GM12878 (cell line): ENCODE results near the gene XPO1. TPM values are rescaled to one million over a fixed set of nuclear protein-coding genes. Genes with fewer than 3 reads are reported as not detected.
A peak's percentile ranks its signal among the peaks of the same experiment; 100 is the strongest.

Source experiments
- ATF2 ChIP-seq: IDR thresholded peaks from 2 replicates; pipeline ENCODE4 v1.6.1; 2012; ENCODE audit warnings: low read length, inconsistent platforms
- ATF7 ChIP-seq: fragments of 450-650 bp; IDR thresholded peaks from 2 replicates; pipeline ENCODE4 v1.6.1; 2016; ENCODE audit warnings: low read depth, mild to moderate bottlenecking
- CBX5 ChIP-seq: sonication (generic); IDR thresholded peaks from 2 replicates; pipeline ENCODE4 v1.6.1; 2016; ENCODE audit warnings: low read depth, moderate library complexity, mild to moderate bottlenecking, inconsistent platforms
- CREM ChIP-seq: IDR thresholded peaks from 2 replicates; pipeline ENCODE4 v1.6.1; 2014; ENCODE audit warnings: antibody characterized with exemption, low read depth
- KDM1A ChIP-seq: fragments of 200-600 bp; sonication (generic); IDR thresholded peaks from 2 replicates; pipeline ENCODE4 v1.6.1; 2016; ENCODE audit warnings: borderline replicate concordance
- KLF5 ChIP-seq: fragments of 450-650 bp; IDR thresholded peaks from 2 replicates; pipeline ENCODE4 v1.6.1; 2014; ENCODE audit warnings: mild to moderate bottlenecking; ENCODE audit not compliant: partially characterized antibody
- MTA2 ChIP-seq: fragments of 450-650 bp; IDR thresholded peaks from 2 replicates; pipeline ENCODE4 v1.6.1; 2016; ENCODE audit warnings: low read depth, mild to moderate bottlenecking, moderate library complexity
- MYB ChIP-seq: fragments of 150-350 bp; IDR thresholded peaks from 2 replicates; pipeline ENCODE4 v1.6.1; 2014; ENCODE audit warnings: mild to moderate bottlenecking, low read depth, low read length, borderline replicate concordance
- NFIC ChIP-seq: IDR thresholded peaks from 2 replicates; pipeline ENCODE4 v1.6.1; 2012; ENCODE audit warnings: low read depth, mild to moderate bottlenecking, inconsistent platforms, low read length, moderate library complexity
- NFYA ChIP-seq: IDR thresholded peaks from 2 replicates; pipeline ENCODE4 v1.6.1; 2011; ENCODE audit warnings: low read depth, mild to moderate bottlenecking, low read length, improper control_type of control experiment, borderline replicate concordance
- NR2C1 ChIP-seq: fragments of 450-650 bp; IDR thresholded peaks from 2 replicates; pipeline ENCODE4 v1.6.1; 2017; ENCODE audit warnings: antibody characterized with exemption, mild to moderate bottlenecking, moderate library complexity
- NRF1 ChIP-seq: conservative IDR thresholded peaks from 2 replicates; pipeline ENCODE4 v1.6.1; 2011; ENCODE audit warnings: mild to moderate bottlenecking, low read depth, low read length, improper control_type of control experiment
- PAX8 ChIP-seq: fragments of 450-650 bp; IDR thresholded peaks from 2 replicates; pipeline ENCODE4 v1.6.1; 2017; ENCODE audit warnings: mild to moderate bottlenecking, moderate library complexity
- RAD21 ChIP-seq: IDR thresholded peaks from 2 replicates; pipeline ENCODE4 v1.6.1; 2011; ENCODE audit warnings: mild to moderate bottlenecking, low read depth, low read length, moderate library complexity; ENCODE audit not compliant: insufficient read depth
- RUNX3 ChIP-seq: IDR thresholded peaks from 2 replicates; pipeline ENCODE4 v1.6.1; 2012; ENCODE audit warnings: low read length, inconsistent platforms
- SREBF1 ChIP-seq: IDR thresholded peaks from 2 replicates; pipeline ENCODE4 v1.6.1; 2012; ENCODE audit warnings: mild to moderate bottlenecking, low read length
- SUPT20H ChIP-seq: IDR thresholded peaks from 2 replicates; pipeline ENCODE4 v1.6.1; 2011; ENCODE audit warnings: low read depth, mild to moderate bottlenecking, low read length, moderate library complexity, borderline replicate concordance; ENCODE audit not compliant: control insufficient read depth
- SUZ12 ChIP-seq: fragments of 200-600 bp; sonication (generic); IDR thresholded peaks from one replicate; pipeline ENCODE4 v1.6.1; 2018; ENCODE audit warnings: antibody characterized with exemption, mild to moderate bottlenecking; ENCODE audit not compliant: unreplicated experiment
- polyA plus RNA-seq, 11 experiments: library from polyadenylated mRNA; depleted of rRNA in 4 of 11; unstranded in 6 of 11; stranded (reverse) in 5 of 11; fragments of >200 nt; fragmentation: Nextera tagmentation in 4 of 11; fragmentation: Illumina TruSeq in 1 of 11; extraction: Ambion mirVana in 4 of 11; extraction: Trizol in 1 of 11; gene quantifications; 1 replicate in 1 of 11; 2 replicates in 10 of 11; pipeline versions ENCODE4 v1.2.1 to v1.2.3, GENCODE V29; 2011 to 2016; ENCODE audit warnings: inconsistent platforms in 2 of 11, missing spikeins in 2 of 11, low read depth in 1 of 11
- total RNA-seq, 4 experiments: library from RNA; depleted of rRNA in 3 of 4; stranded (reverse); fragments of >200 nt in 3 of 4; fragmentation: Illumina TruSeq in 1 of 4; extraction: Trizol in 1 of 4; gene quantifications; 2 replicates each; pipeline versions ENCODE4 v1.2.1 to v1.2.3, GENCODE V29; 2013 to 2021
- TF ChIP-seq, protein P1 (sequence below): fragments of 450-650 bp; IDR thresholded peaks from 2 replicates; pipeline ENCODE4 v1.6.1; 2016; ENCODE audit warnings: mild to moderate bottlenecking
- TF ChIP-seq, protein P2 (sequence below): IDR thresholded peaks from 2 replicates; pipeline ENCODE4 v1.6.1; 2011; ENCODE audit warnings: low read depth, mild to moderate bottlenecking, low read length, moderate library complexity, borderline replicate concordance; ENCODE audit errors: extremely low read depth
- TF ChIP-seq, protein P3 (sequence below): IDR thresholded peaks from 2 replicates; pipeline ENCODE4 v1.6.1; 2011; ENCODE audit warnings: mild to moderate bottlenecking, low read depth, low read length, moderate library complexity; ENCODE audit not compliant: insufficient replicate concordance

XPO1 gene
- total and polyA plus RNA-seq, 10 of the 15 experiments (the other 5 are each of a cell fraction or from before 2014, with no cell fraction given) = 57.3 to 216 (median 153) TPM

- TF ChIP-seq CBX5 = no peak
- TF ChIP-seq PAX8 = no peak
- TF ChIP-seq, protein P1, sequence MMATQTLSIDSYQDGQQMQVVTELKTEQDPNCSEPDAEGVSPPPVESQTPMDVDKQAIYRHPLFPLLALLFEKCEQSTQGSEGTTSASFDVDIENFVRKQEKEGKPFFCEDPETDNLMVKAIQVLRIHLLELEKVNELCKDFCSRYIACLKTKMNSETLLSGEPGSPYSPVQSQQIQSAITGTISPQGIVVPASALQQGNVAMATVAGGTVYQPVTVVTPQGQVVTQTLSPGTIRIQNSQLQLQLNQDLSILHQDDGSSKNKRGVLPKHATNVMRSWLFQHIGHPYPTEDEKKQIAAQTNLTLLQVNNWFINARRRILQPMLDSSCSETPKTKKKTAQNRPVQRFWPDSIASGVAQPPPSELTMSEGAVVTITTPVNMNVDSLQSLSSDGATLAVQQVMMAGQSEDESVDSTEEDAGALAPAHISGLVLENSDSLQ = peak; percentile 92
- peak; percentile 70 for TF ChIP-seq ATF7
- no peak for TF ChIP-seq MTA2
- 0 out of 2 replicates have a peak, but pooled peaks have one; percentile 26 for TF ChIP-seq NFIC
- no peak for TF ChIP-seq SREBF1
- no peak for TF ChIP-seq SUZ12
- TF ChIP-seq NFYA = no peak
- peak; percentile 27; the same call in 1 of the 2 replicates for TF ChIP-seq RUNX3
- peak; percentile 46; the same call in 1 of the 2 replicates for TF ChIP-seq ATF2
- no peak for TF ChIP-seq NR2C1
- TF ChIP-seq SUPT20H = no peak
- TF ChIP-seq KDM1A = no peak
- no peak for TF ChIP-seq KLF5
- TF ChIP-seq, protein P2, sequence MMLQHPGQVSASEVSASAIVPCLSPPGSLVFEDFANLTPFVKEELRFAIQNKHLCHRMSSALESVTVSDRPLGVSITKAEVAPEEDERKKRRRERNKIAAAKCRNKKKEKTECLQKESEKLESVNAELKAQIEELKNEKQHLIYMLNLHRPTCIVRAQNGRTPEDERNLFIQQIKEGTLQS = no peak
- no peak for TF ChIP-seq CREM
- TF ChIP-seq MYB = no peak
- TF ChIP-seq RAD21 = no peak
- TF ChIP-seq, protein P3, sequence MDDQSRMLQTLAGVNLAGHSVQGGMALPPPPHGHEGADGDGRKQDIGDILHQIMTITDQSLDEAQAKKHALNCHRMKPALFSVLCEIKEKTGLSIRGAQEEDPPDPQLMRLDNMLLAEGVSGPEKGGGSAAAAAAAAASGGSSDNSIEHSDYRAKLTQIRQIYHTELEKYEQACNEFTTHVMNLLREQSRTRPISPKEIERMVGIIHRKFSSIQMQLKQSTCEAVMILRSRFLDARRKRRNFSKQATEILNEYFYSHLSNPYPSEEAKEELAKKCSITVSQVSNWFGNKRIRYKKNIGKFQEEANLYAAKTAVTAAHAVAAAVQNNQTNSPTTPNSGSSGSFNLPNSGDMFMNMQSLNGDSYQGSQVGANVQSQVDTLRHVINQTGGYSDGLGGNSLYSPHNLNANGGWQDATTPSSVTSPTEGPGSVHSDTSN = peak; percentile 85
- TF ChIP-seq NRF1 = no peak
- TF ChIP-seq, all 136 proteins: peak for 12
Observed at GRCh38 chr2:61575447-61575859, 37.3 kb upstream of the XPO1 start (continued).
